ENCODE data around the gene PNMA8B.

The PNMA8B gene

DNA sequence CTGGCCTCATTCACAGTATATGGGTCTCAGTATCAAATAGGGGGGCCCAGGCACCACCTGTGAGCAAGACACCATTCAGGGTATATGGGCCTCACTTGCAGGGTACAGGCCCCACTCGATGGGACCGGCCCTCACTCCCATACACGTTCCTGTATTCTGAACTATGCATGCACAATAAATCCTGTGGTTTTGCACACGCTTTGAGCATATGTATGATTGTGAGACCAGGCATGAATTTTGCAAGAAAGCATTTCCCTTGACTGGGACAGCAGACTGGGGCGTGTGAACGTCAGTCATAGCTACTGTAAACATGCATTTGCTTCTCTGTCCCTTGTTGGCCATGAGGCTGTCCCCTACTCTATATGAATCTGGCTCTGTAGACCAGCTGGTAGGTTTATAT is 637 bp upstream of the PNMA8B start:
- no peak for DNase-seq (ENCODE audit: extremely low read depth, low read depth)
- no peak for TF ChIP-seq CTCF (IDR thresholded peaks at IDR 0.05; ENCODE audit: low read depth, low read length)

GRCh38 chr19:46494941-46495785 is 504 bp downstream of the PNMA8B start:
- DNase-seq (ENCODE audit: extremely low read depth, low read depth), result no peak
- no peak for TF ChIP-seq CTCF (IDR thresholded peaks at IDR 0.05; ENCODE audit: low read depth, low read length)

- DNase-seq (ENCODE audit: extremely low read depth, low read depth), result no peak
- TF ChIP-seq CTCF (IDR thresholded peaks at IDR 0.05; ENCODE audit: low read depth, low read length), result no peak
Observed at GRCh38 chr19:46494146-46494940, 1.3 kb downstream of the PNMA8B start.

DNA sequence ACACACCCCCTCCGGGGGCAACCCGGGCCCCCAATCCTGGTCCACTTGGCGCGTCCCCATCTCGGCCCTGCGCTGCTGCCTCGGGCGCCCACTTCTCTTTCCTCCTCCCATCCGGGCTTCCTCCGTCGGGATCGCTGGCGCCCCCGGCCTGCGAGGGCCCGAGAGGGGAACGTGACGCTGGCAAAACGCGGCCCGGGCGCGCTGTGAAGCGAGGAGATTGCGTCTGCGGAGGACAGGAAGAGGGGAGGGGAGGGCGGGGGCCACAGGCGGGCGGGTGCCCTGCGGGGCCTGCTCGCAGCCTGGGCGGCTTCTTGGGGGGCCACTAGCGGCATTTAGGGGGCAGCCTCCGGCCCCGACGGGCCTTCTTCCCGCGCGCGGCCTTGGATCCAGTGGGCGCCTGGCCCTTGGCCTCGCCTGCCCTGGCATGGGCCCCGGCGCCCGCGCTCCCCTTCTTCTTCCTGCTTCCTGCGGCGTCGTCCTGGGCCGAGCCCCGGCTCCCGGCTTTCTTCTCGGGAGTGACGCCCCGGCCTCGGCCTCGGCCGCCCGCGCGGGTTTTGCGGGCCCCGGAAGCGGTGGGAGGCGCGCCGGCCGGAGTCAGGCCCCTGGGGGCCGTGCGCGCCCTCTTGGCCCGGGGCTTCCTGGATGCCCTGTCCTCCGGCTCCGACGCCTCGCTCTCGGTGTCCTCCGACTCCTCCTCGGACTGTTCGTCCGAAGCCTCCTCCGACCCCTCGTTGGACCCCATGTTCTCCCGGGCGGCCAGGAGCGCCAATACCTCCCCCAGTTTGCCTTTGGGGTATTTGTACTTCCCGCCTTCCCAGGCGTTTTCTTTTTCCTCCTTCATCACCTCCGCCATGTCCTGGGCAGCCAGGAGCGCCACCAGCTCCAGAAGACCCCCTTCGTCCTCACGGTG is 2.2 kb downstream of the PNMA8B start:
- no peak for DNase-seq (ENCODE audit: extremely low read depth, low read depth)
- TF ChIP-seq CTCF (IDR thresholded peaks at IDR 0.05; ENCODE audit: low read depth, low read length), result no peak

GRCh38 chr19:46492841-46493235 is 2.8 kb downstream of the PNMA8B start:
- no peak for TF ChIP-seq CTCF (IDR thresholded peaks at IDR 0.05; ENCODE audit: low read depth, low read length)
- no peak for DNase-seq (ENCODE audit: extremely low read depth, low read depth)

DNA sequence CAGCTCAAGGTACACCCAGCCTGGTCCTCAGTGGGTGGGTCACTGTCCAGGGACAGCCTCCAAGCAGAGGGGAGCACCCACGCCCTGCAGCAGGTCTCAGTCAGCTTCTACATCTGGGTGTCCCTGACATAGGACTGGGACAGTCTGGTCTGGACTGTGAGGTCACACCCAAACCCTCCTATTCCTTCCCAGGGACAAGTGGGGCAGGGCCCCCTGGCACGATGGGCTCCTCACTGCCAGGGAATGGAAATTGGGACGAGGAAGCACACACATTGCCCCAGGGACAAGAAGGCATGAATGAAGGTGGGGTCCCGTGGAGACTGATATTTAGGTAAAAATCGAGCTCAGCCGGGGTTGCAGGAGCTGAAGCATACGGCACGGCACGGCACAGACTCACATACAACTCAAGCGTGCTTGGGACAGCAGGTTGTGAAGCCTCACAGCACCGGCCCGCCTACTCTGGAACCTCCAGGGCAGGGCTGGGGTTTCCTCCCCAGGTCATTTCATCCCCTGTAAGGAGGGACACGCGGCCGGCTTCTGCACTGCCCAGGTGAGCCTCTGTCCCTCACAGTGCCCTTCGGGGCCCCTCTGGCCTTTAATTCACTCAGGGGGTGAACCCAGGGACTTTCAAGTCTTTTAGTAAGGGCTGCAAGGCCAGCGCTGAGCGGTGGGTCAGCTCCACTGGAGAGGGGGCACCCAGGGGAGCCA is 3.5 kb downstream of the PNMA8B start:
- no peak for TF ChIP-seq CTCF (IDR thresholded peaks at IDR 0.05; ENCODE audit: low read depth, low read length)

More for the DNA sequence above, 3.5 kb downstream of the PNMA8B start:
- no peak for DNase-seq (ENCODE audit: extremely low read depth, low read depth)

Data from AG09319 (cell line).